Activated CD4-positive, alpha-beta T cell treated with anti-CD3 and anti-CD28 coated beads, Interleukin-2, amount 50 U/mL, for 4 hours (primary cell): ENCODE measurements around the gene USP47.

Source experiments
- DNase-seq, 2 experiments: peaks; one replicate each; pipeline ENCODE4 v3.0.0-alpha.2; 2020

Gene USP47, protein sequence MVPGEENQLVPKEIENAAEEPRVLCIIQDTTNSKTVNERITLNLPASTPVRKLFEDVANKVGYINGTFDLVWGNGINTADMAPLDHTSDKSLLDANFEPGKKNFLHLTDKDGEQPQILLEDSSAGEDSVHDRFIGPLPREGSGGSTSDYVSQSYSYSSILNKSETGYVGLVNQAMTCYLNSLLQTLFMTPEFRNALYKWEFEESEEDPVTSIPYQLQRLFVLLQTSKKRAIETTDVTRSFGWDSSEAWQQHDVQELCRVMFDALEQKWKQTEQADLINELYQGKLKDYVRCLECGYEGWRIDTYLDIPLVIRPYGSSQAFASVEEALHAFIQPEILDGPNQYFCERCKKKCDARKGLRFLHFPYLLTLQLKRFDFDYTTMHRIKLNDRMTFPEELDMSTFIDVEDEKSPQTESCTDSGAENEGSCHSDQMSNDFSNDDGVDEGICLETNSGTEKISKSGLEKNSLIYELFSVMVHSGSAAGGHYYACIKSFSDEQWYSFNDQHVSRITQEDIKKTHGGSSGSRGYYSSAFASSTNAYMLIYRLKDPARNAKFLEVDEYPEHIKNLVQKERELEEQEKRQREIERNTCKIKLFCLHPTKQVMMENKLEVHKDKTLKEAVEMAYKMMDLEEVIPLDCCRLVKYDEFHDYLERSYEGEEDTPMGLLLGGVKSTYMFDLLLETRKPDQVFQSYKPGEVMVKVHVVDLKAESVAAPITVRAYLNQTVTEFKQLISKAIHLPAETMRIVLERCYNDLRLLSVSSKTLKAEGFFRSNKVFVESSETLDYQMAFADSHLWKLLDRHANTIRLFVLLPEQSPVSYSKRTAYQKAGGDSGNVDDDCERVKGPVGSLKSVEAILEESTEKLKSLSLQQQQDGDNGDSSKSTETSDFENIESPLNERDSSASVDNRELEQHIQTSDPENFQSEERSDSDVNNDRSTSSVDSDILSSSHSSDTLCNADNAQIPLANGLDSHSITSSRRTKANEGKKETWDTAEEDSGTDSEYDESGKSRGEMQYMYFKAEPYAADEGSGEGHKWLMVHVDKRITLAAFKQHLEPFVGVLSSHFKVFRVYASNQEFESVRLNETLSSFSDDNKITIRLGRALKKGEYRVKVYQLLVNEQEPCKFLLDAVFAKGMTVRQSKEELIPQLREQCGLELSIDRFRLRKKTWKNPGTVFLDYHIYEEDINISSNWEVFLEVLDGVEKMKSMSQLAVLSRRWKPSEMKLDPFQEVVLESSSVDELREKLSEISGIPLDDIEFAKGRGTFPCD (N-terminal part only)

DNA sequence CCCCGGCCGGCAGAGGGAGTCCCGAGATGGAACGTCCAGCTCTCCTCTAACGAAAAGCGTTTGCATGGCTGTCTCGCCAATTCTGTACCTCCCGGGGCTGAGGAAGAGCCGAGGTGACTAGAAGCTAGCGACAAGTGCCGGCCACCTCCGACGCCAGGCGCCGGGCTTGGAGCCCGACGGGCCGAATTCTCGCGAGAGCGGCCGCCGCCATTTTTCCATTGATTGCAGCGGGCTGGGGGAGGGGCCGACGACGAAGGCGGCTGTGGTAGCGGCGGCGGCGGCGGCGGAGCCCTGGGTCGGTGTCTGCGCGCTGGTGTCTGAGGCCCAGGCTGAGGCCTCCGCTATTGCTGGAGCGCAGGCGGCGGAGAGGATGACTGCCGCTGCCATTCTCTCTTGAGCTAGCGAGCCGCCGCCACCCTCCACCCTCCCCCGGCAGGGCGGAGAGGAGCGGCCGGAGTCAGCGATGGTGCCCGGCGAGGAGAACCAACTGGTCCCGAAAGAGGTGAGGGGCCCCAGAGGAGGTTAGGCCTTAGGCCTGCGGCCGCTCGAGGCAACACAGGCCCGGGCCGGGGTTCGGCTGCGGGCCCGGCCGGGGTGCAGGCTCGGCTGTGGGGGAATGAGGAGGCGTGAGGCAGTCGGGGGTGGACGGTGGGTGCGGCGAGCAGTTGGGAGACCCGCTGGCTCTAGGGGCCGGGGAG, at the start of gene USP47:
Gene USP47, plus strand, starts transcription at position 250 of the 698 bp plus-strand sequence. Its CDS starts 214 bp downstream, at position 464.
- DNase-seq = peak; percentile 93

DNA sequence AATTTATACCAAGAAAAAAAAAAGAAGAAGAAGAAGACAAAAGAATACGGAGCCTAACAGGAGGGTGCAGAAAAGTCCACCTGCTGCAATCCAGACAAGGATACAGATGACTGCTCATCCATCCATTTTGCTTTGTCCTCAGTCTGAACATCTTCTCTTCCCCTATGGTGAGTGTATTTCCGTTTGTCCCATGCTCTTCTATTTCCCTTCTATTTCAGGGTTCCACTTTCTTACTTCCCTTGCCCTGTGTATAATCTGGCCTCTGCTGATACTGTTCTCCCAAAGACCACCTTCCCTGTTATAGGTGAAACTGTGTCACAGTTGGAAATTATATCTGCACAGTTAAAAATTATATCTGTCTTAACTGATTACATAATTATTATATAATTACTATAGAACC, 48.7 kb upstream of the USP47 start:
- DNase-seq = no peak

DNA sequence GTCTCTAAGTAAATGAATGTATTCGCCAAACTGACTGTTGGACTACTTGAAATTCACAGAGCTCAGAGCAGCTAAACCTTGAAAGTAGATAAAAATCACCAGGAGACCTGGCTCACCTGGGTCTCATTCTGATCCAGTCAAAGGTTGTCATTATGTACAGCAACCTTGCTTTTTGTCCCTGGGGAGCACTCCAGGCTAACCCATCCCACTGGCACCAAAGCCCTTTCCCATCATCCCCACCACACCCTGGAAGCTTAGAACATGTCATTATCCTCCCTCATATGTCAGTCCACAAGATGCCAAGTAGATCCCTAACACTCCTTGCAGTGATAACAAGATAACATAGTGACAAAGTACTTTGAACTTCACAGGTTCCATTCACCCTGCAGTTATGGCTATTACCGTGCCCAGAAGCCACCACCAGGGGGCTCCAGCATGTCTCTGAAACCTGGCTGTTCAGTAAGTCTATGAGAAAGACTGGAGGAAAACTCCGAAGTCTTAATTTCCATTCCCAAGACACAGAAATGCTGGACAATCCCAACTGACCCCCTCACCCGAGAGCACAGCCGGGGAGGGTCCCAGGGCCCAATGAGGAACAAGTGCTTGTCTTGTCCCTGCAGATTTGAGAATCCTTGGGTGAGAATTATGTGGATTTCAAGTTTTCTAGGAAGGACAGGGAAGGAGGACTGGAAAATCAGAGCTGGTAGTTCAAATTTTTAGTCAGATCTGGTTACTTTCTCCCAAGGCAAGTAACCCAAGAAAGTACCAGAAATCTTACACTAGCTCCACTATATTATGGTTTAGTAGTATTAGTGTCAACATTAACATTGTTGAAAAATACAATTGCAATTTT, 43.0 kb upstream of the USP47 start:
- DNase-seq = peak; percentile 67 to 69

DNA sequence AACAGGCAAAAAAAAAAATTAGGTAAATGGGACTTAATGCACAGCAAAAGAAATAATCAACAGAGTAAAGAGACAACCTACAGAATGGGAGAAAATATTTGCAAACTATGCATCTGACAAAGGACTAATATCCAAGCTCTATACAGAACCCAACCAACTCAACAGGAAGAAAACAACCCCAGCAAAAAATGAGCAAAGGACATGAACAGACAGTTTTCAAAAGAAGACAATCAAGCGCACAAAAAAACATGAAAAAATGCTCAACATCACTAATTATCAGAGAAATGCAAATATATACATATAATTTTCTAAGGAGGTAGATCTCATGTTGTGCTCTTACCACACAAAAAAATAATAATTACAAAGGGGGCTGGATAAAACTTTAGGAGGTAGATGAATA, 36.5 kb upstream of the USP47 start:
- no peak for DNase-seq

DNA sequence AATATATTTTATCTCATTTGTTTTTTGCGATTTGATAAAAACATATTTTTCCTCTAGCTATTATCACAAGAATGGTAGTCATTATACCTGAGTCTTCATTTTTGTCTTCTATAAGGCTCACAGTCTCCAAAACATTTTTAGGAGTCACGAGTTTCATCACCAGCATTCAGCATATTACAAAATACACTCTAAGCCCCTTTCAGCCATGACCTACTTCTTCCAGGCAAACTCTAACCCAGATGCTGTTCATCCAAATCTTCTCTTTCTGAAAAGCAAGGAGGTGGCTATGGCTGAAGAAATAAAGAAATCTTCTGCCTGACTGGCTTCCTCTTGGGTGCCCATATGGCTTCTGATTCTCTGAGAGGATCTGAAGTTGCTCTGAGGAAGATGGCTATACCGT, 35.7 kb upstream of the USP47 start:
- no peak for DNase-seq

DNA sequence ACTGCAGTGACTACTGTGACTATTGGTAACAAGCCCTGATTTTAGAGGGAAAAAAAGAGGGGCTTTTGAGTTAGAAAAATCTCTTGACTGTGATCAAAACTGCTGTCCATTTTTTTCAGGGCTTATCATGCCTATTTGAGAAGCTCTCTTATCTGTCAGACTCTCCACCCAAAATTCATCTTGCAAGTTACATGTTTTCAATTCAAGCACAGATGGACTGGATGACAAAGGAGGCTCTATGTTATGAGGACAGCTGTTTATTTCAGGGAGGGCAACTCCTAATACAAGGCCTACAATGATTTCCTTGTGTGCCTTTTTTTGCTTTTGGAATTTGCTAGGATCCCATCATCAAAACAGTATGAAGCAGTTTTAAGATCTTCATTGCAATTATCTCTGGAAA, 35.2 kb upstream of the USP47 start:
- DNase-seq = no peak

DNA sequence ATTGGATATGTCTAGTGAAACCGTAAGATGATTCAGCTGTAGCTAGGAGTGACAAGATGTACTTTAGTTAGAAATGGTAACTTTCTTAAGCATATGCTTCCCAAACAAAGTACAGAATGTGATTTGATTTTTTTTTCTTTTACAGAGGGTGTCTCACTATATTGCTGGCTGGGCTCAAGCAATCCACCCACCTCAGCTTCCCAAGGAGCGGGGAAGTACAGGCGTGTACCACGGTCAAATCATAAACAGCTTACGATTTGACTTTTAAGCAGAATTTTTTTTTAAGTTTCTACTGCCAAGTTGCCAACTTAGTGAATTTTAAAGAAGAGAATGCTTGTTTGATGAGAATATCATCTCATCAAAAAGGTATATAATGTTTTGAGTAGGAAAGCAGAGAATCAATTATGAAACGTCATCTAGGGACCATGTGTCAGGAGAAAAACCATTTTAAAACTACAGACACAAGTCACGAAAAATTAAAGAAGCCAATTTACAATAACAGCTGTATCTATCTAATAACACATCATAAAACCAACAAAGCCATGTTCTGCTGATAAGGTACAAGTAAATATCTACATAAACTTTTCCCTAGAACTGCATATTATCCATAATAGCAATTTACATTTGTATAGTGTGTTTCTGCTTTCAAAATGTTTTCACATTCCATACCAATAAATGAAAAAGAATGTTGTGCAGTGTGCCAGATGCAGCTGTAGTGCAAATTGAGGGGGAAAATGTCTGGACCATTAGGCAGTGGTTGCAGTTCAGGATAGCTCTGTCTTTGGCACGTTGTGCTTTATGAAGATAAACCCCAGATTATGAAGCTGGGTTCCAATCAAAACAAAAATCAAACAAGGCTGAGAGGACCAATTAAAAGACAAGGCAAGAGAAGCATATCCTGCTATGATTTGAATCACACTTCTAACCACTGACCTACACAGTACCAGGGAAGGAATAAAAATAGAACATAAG, 33.7 kb upstream of the USP47 start:
- no peak for DNase-seq

DNA sequence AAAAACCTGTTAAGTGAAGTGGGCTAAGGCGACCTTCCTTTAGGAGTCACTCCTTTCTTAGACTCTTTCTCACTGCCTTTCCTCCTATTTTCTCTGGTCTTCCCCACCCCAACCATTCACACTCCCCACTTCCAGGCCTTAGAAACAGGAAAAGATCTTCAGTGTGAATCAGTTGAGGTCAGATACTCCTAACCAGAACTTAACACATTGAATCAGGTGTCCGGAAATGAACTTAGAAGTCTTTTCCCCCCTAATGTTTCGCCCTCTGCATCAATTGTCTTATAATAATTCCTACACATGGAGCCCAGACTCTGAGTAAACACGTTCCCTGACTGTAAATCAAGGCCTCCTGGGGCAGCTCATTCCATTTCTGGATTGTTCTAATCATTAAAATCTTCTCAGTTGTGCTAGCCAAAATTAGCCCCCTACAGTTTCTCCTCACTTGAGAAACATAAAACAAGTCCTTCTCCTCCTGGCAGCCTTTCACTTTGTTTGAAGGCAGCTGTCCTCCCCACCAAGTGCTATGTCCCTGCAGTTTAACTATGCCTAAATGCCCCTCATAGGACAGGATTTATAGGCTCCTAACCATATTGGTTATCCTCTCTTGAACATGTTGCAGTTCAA, 32.7 kb upstream of the USP47 start:
- DNase-seq = no peak

DNA sequence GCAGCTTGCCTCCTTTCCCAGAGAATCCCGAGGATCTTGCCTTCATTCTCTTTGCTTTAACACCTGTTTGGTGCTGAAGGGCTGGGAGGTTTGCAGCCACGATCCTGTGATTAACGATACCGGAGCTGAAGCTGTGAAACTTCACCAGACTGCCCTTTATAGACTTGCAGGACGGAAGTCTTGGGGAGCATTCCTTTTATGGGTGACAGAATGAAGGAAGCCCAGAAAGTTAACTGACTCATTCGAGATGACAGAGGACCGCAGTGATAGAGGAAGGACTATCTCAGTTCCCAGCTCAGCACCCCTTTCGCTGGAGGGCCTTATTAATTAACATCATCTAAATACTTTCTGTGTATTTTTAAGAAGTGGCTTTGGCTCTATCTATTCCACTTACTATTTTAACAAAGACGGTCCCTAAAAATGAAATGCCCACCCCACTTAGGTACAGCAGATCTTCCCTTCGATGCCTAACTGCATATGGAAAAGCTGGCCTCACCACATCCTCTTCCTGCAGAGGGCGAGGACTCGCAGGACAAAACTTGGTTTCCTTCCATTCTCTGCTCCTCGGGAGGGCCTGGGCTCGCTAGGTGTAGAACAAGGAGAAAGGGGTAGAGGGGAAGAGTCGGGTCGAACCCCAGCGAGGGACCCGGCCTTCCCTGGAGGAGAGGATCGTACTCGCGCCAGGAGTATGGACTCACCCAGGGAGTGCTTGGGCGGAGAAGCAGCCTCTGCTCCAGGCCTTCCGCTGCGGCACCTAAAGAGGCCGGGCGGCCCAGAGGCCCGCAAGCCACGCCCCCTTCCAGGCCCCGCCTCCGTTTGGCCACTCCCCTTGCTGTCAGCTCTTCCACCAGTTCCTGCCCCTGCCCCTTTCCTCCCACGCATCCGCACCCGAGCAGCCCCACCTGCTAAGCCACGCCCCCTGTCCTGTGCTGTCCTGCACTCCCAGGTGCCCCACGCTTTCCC, 30.7 kb upstream of the USP47 start:
- no peak for DNase-seq

DNA sequence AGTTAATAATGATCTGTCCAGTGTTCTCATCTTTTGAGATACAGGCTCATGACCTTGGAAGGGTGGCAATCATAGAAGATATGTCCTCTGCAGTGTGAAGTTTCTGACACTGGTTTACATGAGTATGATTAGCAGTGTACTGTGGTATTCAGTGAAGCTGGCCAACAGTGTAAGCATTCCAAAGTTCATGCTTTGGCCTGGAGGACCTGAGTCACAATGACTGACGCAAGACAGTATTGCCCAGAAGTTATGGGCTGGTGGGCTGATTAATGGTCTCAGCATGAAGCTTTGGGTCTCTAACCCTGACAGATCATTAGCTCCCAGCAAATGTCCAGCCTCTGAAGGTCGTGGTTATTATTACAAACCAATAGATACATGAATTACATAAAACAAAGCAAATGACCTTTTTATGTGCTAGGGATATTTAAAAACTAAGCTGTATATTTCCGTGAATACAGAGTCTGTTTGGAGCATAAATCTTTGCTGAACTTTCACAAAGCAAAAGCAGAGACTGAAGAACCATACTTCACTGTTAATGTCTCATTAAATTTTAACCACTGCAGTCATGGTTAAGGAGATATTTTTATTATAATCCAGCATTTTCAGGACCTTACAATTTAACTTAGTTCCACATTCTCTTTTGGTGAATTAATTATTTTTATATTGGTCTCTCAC, 28.3 kb upstream of the USP47 start:
- no peak for DNase-seq

DNA sequence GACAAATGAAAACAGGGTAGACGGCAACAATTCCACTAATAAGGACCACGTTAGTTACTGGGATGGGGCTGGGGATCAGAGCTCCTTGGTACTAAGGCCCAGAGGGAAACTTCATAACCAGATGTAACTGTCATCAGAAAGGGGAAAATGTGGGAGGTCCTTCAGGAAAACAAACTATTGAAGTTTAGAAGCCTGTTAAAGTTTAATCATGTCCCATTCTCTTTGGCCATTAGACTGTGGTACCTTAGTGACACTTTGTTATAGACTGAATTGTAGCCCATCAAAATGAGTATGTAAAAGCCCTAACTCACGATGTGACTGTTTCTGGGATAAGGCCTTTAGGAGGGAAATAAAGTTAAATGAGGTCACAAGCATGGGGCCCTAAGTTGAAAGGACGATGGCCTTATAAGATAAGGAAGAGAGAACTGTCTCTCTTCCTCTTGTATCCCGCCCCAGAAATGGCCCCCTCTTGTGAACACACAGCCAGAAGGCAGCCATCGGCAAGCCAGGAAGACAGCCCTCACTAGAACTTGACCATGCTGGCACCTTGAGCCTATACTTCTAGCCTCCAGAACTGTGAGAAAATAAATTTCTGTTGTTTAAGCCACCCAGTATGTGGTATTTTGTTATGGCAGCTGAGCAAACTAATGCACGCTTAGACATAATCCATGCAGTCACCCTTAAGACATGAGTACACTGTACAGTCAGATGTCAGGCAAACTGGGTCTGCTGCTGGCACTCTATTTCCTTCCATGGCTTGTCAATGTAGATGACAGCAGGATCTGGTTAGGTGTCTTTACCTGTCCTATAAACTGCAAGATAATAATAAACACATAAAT, 26.9 kb upstream of the USP47 start:
- no peak for DNase-seq

DNA sequence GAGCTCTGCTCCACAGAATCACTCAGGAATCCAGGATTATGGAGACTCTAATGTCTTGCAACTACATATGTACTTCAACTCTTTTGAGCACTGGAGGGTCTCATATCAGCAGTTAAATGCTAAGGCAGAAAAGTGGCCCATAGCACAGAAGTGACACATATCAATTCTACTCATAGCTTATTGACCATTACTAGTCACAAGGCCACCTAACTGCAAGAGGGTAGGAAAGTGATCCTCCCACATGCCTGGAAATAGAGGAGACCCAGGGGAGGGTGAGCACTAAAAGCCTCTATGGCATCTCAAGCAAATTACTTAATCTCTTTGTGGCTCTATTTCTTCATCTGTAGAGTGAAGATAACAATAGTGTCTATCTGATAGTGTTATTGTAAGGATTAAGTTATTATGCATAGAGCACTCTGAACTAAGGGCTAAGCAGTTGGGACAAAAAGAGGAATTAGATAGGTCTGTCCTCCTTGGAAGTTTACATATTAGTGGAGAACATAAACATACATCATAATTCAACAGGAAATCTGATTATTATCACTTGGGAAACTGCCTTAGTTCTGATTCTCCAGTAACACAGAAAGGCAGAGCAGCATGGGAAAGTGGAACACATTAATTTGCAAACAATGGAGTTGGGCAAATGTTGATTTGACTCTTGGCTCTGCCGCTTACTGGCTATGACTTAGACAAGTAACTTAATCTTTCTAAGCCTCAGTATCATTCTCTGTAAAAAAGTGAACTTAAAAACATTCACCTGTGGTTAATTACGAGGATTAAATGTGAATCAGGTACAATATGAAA, 25.1 kb upstream of the USP47 start:
- DNase-seq = no peak

DNA sequence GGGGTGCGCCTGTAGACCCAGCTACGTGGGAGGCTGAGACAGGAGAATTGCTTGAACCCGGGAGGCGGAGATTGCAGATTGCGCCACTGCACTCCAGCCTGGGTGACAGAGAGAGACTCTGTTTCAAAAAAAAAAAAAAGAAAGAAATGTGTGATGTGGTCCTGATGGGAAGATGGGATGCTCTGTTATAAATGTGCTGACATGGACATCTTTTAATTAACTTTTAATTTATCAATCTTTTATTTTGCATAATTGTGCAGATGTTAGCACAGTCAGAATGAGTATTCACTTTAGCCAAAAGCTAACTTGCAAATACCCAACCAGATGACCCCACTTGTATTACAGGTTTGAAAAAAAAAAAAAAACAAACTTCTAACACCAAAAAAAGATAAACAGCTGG, 23.8 kb upstream of the USP47 start:
- no peak for DNase-seq

DNA sequence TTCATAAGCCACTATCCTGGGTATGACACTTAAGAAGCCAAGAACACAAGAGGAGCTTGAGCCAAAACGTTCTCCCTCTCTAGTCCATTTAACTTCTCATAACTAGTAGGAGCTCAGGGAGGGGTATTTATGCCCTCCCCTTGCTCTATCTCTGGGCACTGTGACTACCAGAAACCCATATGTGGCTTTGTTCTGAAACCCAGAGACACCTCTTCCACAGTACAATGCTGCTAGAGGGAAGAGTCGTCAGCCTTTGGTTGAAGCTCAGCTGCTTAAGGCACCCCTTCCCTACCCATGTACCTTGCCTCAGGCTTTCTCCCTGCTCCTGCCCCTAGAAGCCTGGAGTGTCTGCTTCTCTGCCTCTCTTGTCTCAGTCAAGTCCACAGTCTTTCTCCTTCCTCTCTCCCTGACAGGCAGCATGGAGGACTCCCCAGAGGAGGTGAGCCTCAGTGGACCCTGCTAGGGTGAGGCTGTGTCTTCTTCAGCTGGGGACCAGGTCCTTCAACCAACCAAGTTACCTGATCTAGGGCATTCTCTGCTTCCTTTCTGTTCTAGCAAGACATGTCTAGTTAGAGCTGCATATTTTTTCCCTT, 23.1 kb upstream of the USP47 start:
- DNase-seq = no peak

DNA sequence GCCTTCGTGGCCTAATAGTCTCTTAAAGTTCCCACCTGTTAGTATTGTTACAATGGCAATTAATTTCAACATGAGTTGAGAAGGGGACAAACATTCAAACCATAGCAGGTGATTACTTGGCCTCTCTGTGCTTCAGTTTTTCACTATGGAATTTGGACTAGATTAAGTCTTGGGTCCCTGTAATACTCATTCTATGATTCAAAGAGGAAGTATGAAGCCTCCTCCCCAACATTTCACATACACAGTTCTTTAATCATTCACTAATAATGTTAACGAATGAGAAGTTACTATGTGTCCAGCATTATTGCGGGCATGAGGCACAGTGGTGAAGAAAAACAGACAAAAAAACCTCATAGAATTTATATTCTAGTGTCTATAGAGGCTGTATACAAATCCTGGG, 19.9 kb upstream of the USP47 start:
- DNase-seq = no peak

DNA sequence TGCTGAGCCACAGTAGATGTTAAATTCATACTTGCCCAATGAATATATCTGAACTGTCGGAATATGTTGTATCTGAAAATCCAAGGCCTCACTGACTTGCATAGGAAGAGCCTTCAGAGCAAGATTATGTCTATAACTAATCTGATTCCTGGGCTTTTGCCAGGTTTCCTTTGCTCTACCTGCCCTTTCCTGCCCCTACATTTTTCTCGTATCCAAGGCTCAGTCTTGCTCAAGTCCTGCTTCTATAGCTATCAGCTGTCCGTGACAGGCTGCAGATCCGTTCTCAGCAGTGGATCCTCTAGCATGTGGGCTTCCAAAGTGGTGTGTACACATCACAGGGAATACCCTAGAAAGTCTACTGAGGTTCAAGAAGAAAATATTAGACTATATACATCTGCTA, 18.8 kb upstream of the USP47 start:
- DNase-seq = no peak
